PFSK-1 (cell line): Measurements from ENCODE around the gene SMIM8.

Experiments used
- FOXP2 ChIP-seq: optimal IDR thresholded peaks from 2 replicates; pipeline ENCODE3; 2011; ENCODE audit warnings: borderline replicate concordance, control low read depth, inconsistent platforms; ENCODE audit not compliant: insufficient read depth; ENCODE audit errors: extremely low read length, extremely low read depth
- POLR2AphosphoS5 ChIP-seq: IDR thresholded peaks from 2 replicates; pipeline ENCODE4 v1.6.1; 2012; ENCODE audit warnings: low read depth, mild to moderate bottlenecking, control low read depth, low read length, moderate library complexity
- REST ChIP-seq, 2 experiments: IDR thresholded peaks; 2 replicates each; pipeline versions ENCODE4 v1.6.1 to v1.8.0; 2011 to 2012; ENCODE audit warnings: low read depth in 2 of 2, low read length in 2 of 2, control low read depth in 1 of 2, inconsistent platforms in 1 of 2, mild to moderate bottlenecking in 1 of 2, moderate library complexity in 1 of 2; ENCODE audit not compliant: insufficient read depth in 1 of 2
- SIN3A ChIP-seq: IDR thresholded peaks from 2 replicates; pipeline ENCODE4 v1.6.1; 2012; ENCODE audit warnings: mild to moderate bottlenecking, low read length, moderate library complexity, borderline replicate concordance; ENCODE audit not compliant: insufficient read depth
- TAF1 ChIP-seq: IDR thresholded peaks from 2 replicates; pipeline ENCODE4 v1.6.1; 2012; ENCODE audit warnings: low read length, control low read depth, borderline replicate concordance; ENCODE audit not compliant: insufficient read depth

Gene SMIM8

GRCh38 chr6:87357479-87358196, 35.2 kb downstream of the SMIM8 start:
- TF ChIP-seq SIN3A (no peak), POLR2AphosphoS5 (no peak), TAF1 (no peak), REST (IDR thresholded peaks at IDR 0.05; ENCODE audit: insufficient read depth in 1 of 2, low read depth in 2 of 2, low read length in 2 of 2) (no peak), FOXP2 (no peak)

DNA sequence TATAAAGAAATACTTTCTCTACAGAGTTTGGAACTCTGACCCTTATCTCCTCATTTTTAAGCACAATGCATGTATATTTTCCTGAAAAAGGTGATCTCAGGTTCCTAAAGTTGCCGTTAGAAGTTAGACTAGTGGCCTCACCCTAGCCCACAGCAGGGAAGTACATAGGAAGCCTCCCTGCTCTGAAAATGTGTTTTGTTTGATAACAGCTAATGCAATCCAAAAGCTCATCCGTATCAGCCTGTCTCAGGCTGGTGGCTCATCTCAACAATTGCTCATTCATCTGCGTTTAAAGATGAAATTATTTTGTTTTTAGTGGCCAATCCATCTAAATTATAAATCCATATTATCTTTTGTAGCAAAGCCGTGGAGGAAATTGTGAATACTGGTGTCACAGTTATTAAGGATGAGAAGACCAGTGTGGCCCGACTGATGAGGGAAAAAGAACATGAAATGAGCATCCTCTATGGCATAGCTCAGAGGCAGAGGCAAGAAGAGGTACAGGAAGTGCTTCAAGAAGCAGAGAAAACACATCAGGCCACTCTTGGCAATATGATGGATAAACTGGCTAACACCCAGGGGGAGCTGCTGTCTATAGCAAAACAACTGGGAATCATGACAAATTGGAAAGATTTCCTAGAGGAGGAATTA, 42.3 kb downstream of the SMIM8 start:
- TF ChIP-seq TAF1: no peak
- no peak for TF ChIP-seq FOXP2

DNA sequence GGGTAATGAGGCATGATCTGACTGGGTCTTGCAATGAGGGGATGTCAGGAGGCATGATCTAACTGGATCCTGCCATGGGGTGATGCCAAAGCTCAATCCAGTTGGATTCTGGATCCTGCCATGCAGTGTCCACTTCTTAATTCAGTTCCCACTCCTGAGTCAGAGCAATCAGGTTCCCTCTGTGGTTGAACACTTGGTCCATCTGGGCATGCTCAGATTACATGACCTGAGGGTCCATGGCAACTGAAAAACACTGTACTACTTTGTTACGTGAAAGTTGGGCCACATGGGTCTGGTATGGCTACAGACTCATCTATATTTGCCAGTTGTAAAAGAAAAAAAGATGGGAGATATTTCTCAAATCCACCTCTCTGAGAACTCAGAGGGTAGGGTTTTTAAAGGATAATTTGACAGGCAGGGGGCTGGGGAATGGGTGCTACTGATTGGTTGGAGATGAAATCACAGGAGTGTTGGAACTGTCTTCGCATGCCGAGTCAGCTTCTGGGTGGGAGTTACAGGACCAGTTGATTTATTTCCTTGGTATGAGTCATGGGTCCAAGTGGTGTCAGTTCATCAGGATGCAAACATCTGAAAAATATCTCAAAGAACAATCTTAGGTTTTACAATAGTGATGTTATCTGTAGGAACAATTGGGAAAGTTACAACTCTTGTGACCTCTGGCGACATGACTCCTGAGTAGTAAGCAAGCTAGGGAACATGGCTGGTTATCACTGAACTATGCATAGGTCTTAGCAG, 43.9 kb downstream of the SMIM8 start:
- TF ChIP-seq FOXP2 (no peak), SIN3A (no peak), REST (IDR thresholded peaks at IDR 0.05; ENCODE audit: insufficient read depth in 1 of 2, low read depth in 2 of 2, low read length in 2 of 2) (no peak), TAF1 (no peak), POLR2AphosphoS5 (no peak)

- no peak for TF ChIP-seq TAF1
Measured at GRCh38 chr6:87366899-87367298, 44.5 kb downstream of the SMIM8 start.

- no peak for TF ChIP-seq REST (IDR thresholded peaks at IDR 0.05; ENCODE audit: insufficient read depth in 1 of 2, low read depth in 2 of 2, low read length in 2 of 2)
- TF ChIP-seq TAF1: no peak
- TF ChIP-seq FOXP2: no peak
- TF ChIP-seq SIN3A: no peak
- TF ChIP-seq POLR2AphosphoS5: no peak
Measured at GRCh38 chr6:87373377-87373776, 51.0 kb downstream of the SMIM8 start.

GRCh38 chr6:87375315-87375714, 52.9 kb downstream of the SMIM8 start:
- no peak for TF ChIP-seq SIN3A
- no peak for TF ChIP-seq REST (IDR thresholded peaks at IDR 0.05; ENCODE audit: insufficient read depth in 1 of 2, low read depth in 2 of 2, low read length in 2 of 2)
- TF ChIP-seq TAF1: no peak
- TF ChIP-seq POLR2AphosphoS5: no peak
- no peak for TF ChIP-seq FOXP2
